GM18511 (cell line): Measurements from ENCODE around the gene SIX3.

Source experiments
- ATAC-seq: cut with Tn5 transposase; IDR thresholded peaks from one replicate; pipeline ENCODE4 v1.9.1; 2021; ENCODE audit warnings: mild to moderate bottlenecking, moderate library complexity; ENCODE audit not compliant: unreplicated experiment

Gene SIX3

GRCh38 chr2:44954889-44955592 is 13.5 kb downstream of the SIX3 start:
- peak; percentile 27 for ATAC-seq

GRCh38 chr2:44955593-44956392 is 14.3 kb downstream of the SIX3 start:
- ATAC-seq = peak; percentile 62

DNA sequence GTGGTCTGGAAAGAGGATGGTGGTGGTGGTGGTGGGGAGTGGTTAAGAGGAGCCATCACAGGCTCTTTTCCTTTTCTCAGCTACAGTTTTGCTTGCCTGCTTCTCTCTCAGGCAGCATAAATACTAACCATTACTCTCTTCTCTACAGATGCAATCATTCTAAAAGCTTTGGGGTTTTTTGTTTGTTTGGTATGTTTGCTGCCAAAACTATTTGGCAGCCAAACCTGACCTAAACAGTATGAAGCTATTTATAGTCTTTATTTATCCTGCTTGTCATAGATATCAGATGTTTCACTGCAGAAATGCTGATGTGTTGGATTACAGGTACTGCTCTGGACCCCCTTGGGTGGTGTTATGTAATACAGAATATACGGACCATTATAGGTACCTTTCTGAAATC is 15.3 kb downstream of the SIX3 start:
- ATAC-seq = no peak

- ATAC-seq = no peak
Measured at GRCh38 chr2:44957656-44958327, 16.3 kb downstream of the SIX3 start.

GRCh38 chr2:44959855-44960254 is 18.4 kb downstream of the SIX3 start:
- ATAC-seq = no peak

DNA sequence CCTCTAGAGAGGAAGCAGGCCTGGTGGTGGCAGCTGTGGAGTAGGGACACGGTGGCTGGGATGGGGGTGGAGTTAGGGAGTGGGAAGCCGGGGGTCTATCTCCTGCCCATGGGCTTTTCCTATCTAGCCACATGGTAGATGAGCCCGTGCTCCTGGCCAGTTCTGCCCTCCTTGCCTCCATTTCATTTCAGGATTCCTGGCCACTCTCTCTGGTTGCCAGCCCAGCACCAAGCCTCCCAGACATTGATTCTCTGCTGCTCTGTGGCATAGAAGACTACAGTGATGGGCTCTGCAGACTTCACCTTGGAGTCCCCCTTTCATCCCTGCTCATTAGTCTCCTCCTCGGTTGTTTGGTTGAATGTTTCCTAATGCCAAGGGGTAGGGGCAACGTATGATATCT is 19.4 kb downstream of the SIX3 start:
- no peak for ATAC-seq

- ATAC-seq = no peak
Measured at GRCh38 chr2:44962176-44962695, 20.7 kb downstream of the SIX3 start.

- ATAC-seq = no peak
Measured at GRCh38 chr2:44964752-44965236, 23.3 kb downstream of the SIX3 start.

- ATAC-seq = no peak
Measured at GRCh38 chr2:44965684-44966083, 24.2 kb downstream of the SIX3 start.

GRCh38 chr2:44967056-44967455 is 25.6 kb downstream of the SIX3 start:
- no peak for ATAC-seq

DNA sequence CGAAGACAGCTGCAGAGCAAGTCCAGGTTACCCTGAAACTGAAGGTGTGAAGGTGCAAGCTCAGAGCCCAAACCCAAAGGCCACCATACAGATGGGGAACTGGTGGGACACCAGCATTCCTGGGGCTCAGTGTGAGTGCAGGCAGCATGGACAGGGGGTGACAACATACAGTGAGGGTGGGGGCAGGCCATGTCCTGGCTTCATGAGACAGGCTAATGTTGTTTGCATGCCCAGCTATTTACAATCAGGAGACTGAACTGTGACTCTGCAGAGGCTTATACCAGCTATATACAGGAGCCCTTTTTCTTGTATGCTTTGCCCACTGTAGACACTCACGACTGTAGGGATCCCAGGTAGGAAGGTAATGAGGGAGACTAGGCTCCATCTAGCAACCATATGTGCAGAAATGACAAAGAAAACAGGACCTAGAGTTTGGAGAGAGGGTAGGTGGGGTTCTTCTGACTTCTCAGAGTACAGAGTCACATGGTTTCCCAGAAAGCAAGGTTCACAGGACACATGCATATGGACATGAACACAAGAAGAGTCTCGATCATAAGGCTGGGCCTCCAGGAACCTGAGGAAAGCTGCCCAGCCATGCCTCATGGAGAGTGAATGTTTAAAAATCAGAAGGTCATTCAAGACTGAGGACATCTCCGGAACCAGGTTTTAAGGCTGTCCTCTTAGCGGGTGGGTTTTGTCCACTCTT is 26.4 kb downstream of the SIX3 start:
- no peak for ATAC-seq

- no peak for ATAC-seq
Measured at GRCh38 chr2:44969936-44970335, 28.4 kb downstream of the SIX3 start.

GRCh38 chr2:44970846-44971450 is 29.4 kb downstream of the SIX3 start:
- ATAC-seq = no peak

DNA sequence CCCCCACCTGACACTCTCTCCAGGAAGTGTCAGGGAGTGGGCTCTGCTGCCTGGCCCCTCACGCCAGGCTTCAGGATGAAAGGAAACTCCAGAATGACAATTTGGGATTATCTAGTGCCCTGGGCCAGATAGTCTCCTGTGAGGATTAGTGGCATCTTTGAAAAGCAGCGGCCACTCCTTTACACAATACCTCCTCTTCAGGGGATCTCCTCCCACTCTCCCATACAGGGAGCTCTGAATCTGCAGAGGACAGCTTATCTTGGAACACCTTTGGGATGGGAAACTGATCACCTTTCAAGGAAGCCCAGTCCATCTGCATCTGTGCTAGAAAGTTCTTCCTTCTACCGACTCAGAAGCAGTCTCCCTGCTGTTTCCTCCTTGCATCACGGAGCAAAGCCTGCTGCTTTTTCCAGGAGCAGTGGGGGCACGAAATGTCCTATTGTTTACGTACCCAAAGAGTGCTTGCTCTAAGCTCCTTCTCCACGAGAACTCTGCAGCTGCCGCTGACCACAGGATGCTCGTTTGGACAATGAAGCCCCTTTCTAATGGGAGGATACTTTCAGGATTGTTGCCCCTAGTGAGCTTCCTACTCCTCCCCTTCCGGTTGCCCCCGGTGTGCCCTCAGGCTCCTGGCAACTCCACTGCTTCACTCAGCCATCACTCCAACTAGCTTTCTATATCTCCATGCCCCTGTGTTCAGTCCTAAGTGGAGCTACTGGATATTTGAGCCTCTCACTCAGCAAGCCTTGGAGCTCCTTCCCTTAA is 31.5 kb downstream of the SIX3 start:
- no peak for ATAC-seq

GRCh38 chr2:44974064-44974715 is 32.7 kb downstream of the SIX3 start:
- no peak for ATAC-seq

DNA sequence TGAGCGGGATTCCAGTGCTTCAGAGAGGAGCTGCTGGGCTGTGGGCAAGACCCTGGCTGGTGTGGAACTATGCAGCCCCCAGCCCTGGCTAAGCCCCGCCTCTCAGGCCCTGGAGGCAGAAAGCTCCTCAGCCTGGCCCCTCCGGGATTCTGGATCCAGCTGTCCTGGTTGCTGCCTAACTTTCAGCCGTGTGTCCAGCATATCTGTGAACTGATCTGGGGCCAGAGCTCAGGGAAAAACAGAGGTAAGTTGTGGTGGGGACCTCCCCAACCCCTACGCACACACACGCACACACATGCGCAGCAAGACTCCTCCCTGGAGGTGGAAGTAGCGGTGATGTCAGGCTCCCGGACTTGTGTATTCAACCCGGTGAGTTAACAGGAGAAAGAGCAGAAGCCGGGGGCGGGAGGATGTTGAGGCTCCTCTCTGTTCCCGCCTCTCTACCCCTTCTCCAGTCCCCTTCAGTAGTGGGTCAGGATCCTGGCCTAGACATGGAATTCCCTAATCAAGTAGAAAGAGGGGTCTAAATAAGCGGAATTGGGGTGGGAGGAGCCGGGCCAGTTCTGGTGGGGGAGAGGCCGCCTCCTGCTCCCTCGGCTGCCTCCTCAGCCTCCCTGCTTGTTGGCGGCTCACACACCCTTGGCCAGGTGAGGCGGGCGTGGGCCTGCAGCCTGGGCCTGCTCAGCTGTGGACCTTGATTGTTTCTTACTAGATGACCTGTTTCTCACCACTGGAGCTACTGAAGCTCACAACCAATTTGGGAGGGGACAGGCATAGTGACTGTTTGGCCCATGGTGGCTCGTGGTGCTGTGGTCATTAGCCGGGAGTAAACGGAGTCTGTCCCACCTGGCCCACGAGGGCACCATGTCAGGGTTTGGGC is 34.3 kb downstream of the SIX3 start:
- ATAC-seq = no peak

DNA sequence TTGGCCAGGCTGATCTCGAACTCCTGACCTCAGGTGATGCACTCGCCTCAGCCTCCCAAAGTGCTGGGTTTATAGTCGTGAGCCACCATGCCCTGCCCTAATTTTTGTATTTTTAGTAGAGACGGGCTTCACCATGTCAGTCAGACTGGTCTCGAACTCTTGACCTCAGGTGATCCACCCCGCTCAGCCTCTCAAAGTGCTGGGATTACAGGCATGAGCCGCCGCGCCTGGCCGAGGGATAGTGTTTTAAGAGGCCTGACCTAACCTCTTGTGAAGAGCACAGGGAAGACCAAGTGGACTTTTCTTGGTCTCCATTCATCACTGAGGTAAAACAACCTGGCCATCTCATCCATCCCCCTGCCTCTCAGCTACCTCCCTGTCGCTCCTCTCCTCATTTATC is 38.1 kb downstream of the SIX3 start:
- no peak for ATAC-seq
